HepG2 (cell line): ENCODE data around the gene CIITA. TPM values are rescaled to one million over a fixed set of nuclear protein-coding genes. Genes with fewer than 3 reads are reported as not detected.

Experiments
- FUBP1 ChIP-seq: sonication (generic); formaldehyde crosslinking; IDR thresholded peaks from 2 replicates; pipeline ENCODE4 v1.5.1; 2020; ENCODE audit warnings: missing genetic modification reagents, mild to moderate bottlenecking, borderline replicate concordance
- HNF1B ChIP-seq: sonication (generic); formaldehyde crosslinking; IDR thresholded peaks from 2 replicates; pipeline ENCODE4 v1.5.1; 2020; ENCODE audit warnings: mild to moderate bottlenecking, moderate library complexity, missing genetic modification reagents
- IRF9 ChIP-seq: sonication (generic); formaldehyde crosslinking; IDR thresholded peaks from 2 replicates; pipeline ENCODE4 v1.8.0; 2022; ENCODE audit warnings: missing genetic modification reagents, mild to moderate bottlenecking, borderline replicate concordance
- MNT ChIP-seq: fragments of 450-650 bp; IDR thresholded peaks from 2 replicates; pipeline ENCODE4 v1.6.1; 2016
- NCOA1 ChIP-seq: sonication (generic); formaldehyde crosslinking; IDR thresholded peaks from 2 replicates; pipeline ENCODE4 v1.9.0; 2021; ENCODE audit warnings: missing genetic modification reagents
- PAX8 ChIP-seq: sonication (generic); formaldehyde crosslinking; IDR thresholded peaks from 2 replicates; pipeline ENCODE4 v1.8.0; 2022; ENCODE audit warnings: mild to moderate bottlenecking, missing genetic modification reagents, borderline replicate concordance
- ZBTB42 ChIP-seq: sonication (generic); formaldehyde crosslinking; IDR thresholded peaks from 2 replicates; pipeline ENCODE4 v1.5.0; 2020; ENCODE audit warnings: mild to moderate bottlenecking, missing genetic modification reagents
- ZNF318 ChIP-seq: sonication (generic); formaldehyde crosslinking; IDR thresholded peaks from 2 replicates; pipeline ENCODE4 v1.4.0; 2020; ENCODE audit warnings: mild to moderate bottlenecking, missing genetic modification reagents
- ZNF567 ChIP-seq: sonication (generic); formaldehyde crosslinking; IDR thresholded peaks from 2 replicates; pipeline ENCODE4 v1.8.1; 2023; ENCODE audit warnings: mild to moderate bottlenecking, missing genetic modification reagents, borderline replicate concordance
- ZNF589 ChIP-seq: sonication (generic); formaldehyde crosslinking; conservative IDR thresholded peaks from 2 replicates; pipeline ENCODE4 v1.8.0; 2022; ENCODE audit warnings: mild to moderate bottlenecking, moderate library complexity, missing genetic modification reagents
- ZNF597 ChIP-seq: sonication (generic); formaldehyde crosslinking; IDR thresholded peaks from 2 replicates; pipeline ENCODE4 v1.5.0; 2020; ENCODE audit warnings: missing genetic modification reagents
- polyA plus RNA-seq, 8 experiments: library from polyadenylated mRNA; depleted of rRNA in 3 of 8; stranded (reverse) in 7 of 8; unstranded in 1 of 8; fragments of >200 nt; fragmentation: Illumina TruSeq in 4 of 8; extraction: Trizol in 4 of 8; gene quantifications; 2 replicates each; pipeline versions ENCODE4 v1.2.1 to v1.2.3, GENCODE V29; 2011 to 2016; ENCODE audit warnings: low read depth in 4 of 8, missing spikeins in 1 of 8, mixed read lengths in 1 of 8; ENCODE audit not compliant: insufficient read depth in 1 of 8
- total RNA-seq, 5 experiments: library from RNA; depleted of rRNA; stranded (reverse); fragments of >200 nt; fragmentation: Illumina TruSeq; extraction: Trizol; gene quantifications; 2 replicates each; pipeline ENCODE4 v1.2.3, GENCODE V29; 2016; ENCODE audit warnings: low read depth in 1 of 5

CIITA gene
- total and polyA plus RNA-seq, 2 of the 13 experiments (the other 11 are each of a cell fraction or from before 2014, with no cell fraction given), result 0.08 to 0.09 TPM

GRCh38 chr16:10918294-10919002, 41.4 kb downstream of the CIITA start (continued):
- TF ChIP-seq FUBP1 (no peak; the same call in 1 of the 2 replicates), ZNF567 (CRISPR knock-in tag) (peak; percentile 78; the same call in 1 of the 2 replicates), NCOA1 (CRISPR knock-in tag) (no peak), HNF1B (CRISPR knock-in tag) (peak; percentile 74; the same call in 1 of the 2 replicates), PAX8 (CRISPR knock-in tag) (no peak), ZNF318 (CRISPR knock-in tag) (0 out of 2 replicates have a peak, but pooled peaks have one; percentile 62), IRF9 (CRISPR knock-in tag) (peak; percentile 86), MNT (no peak), ZNF589 (no peak), ZBTB42 (CRISPR knock-in tag) (no peak), ZNF597 (CRISPR knock-in tag) (0 out of 2 replicates have a peak, but pooled peaks have one; percentile 22)
